Activated CD8-positive, alpha-beta T cell treated with anti-CD3 and anti-CD28 coated beads for 36 hours (primary cell): Measurements from ENCODE around the gene LAGE3. TPM values are rescaled to one million over a fixed set of nuclear protein-coding genes. Genes with fewer than 3 reads are reported as not detected.

Experiments used
- ATAC-seq: fragments of 200-7000 bp; cut with Tn5 transposase; one replicate; pipeline ENCODE4 v1.10.0; 2021; ENCODE audit warnings: mild to moderate bottlenecking, moderate library complexity
- CTCF ChIA-PET: fragments of 350-600 bp; sonication (Branson Sonifier 250); formaldehyde crosslinking; loops from one replicate; lab custom pipeline; 2021; ENCODE audit warnings: antibody characterized with exemption; lab: Charles Lee
- POLR2A ChIA-PET: fragments of 350-600 bp; sonication (Branson Sonifier 250); formaldehyde crosslinking; loops from one replicate; lab custom pipeline; 2021; ENCODE audit warnings: antibody characterized with exemption; lab: Charles Lee
- DNase-seq: peaks from one replicate; pipeline ENCODE4 v3.0.0-alpha.2; 2020
- H3K27ac Mint-ChIP-seq: one replicate; pipeline ENCODE4 v1.8.0; 2021; ENCODE audit warnings: mild to moderate bottlenecking, mixed read lengths
- H3K27me3 Mint-ChIP-seq: one replicate; pipeline ENCODE4 v1.8.0; 2021; ENCODE audit warnings: mixed read lengths
- H3K36me3 Mint-ChIP-seq: one replicate; pipeline ENCODE4 v1.8.0; 2021; ENCODE audit warnings: low read depth, mixed read lengths
- H3K4me1 Mint-ChIP-seq: one replicate; pipeline ENCODE4 v1.8.0; 2021; ENCODE audit warnings: low read depth, mixed read lengths
- H3K4me3 Mint-ChIP-seq: one replicate; pipeline ENCODE4 v1.8.0; 2021; ENCODE audit warnings: mild to moderate bottlenecking, moderate library complexity, mixed read lengths
- H3K9me3 Mint-ChIP-seq: one replicate; pipeline ENCODE4 v1.8.0; 2021; ENCODE audit warnings: mixed read lengths
- CTCF ChIP-seq: fragments of 200-600 bp; IDR thresholded peaks from one replicate; pipeline ENCODE4 v1.8.0; 2022; ENCODE audit warnings: antibody characterized with exemption, mild to moderate bottlenecking
- intact Hi-C: fragments of 100-400 bp; cut with micrococcal nuclease; formaldehyde crosslinking; loops from one replicate; pipeline ENCODE4 v1.10.0; 2022
- total RNA-seq, 2 experiments: library from RNA; stranded (reverse); gene quantifications; one replicate each; pipeline ENCODE4 v1.2.3, GENCODE V29; 2021

The LAGE3 gene
- total RNA-seq, 2 experiments from 2014 or later: 49.8 to 50.1 TPM

- CTCF ChIA-PET: interaction anchor here (1.0 to 1.4 kb wide), 2 partner anchors 10 to 25 kb away, joined by 4 read pairs; no protein-coding TSS in a partner anchor
- POLR2A ChIA-PET: interaction anchor here (1.0 kb wide), 2 partner anchors 27 to 32 kb away, joined by 3 to 5 read pairs; partner anchors contain the start of gene SLC10A3
- Mint-ChIP-seq H3K27me3 (no peaks in the 10 kb centered on the region), H3K36me3 (peaks cover 10% of the 10 kb centered on the region), H3K9me3 (no peaks in the 10 kb centered on the region), H3K4me3 (no peak overlapping the region), H3K27ac (no peak overlapping the region), H3K4me1 (peaks cover 19% of the 10 kb centered on the region)
- intact Hi-C loops: no loop called here
- TF ChIP-seq CTCF: no peak
- DNase-seq (no peak), ATAC-seq (no peak)
Observed at GRCh38 chrX:154517101-154517781, 38.2 kb upstream of the LAGE3 start.

- no peaks in the 10 kb centered on the region for H3K27me3 Mint-ChIP-seq
- no peaks in the 10 kb centered on the region for H3K9me3 Mint-ChIP-seq
- H3K27ac Mint-ChIP-seq: peak overlapping the region; percentile 92
- peaks cover 23% of the 10 kb centered on the region for H3K4me1 Mint-ChIP-seq
- no peak for TF ChIP-seq CTCF
- intact Hi-C loops: no loop called here
- ATAC-seq: no peak
- H3K36me3 Mint-ChIP-seq: peaks cover 13% of the 10 kb centered on the region
- DNase-seq: peak; percentile 12
- peak overlapping the region; percentile 82 for H3K4me3 Mint-ChIP-seq
- ChIA-PET POLR2A (interaction anchor here (1.0 to 1.7 kb wide), 3 partner anchors 17 to 32 kb away, joined by 3 to 5 read pairs (median 4); partner anchors contain the start of gene SLC10A3), CTCF (interaction anchor here (1.0 to 1.4 kb wide), 2 partner anchors 11 to 25 kb away, joined by 4 read pairs; no protein-coding TSS in a partner anchor)
Observed at GRCh38 chrX:154516656-154517100, 37.6 kb upstream of the LAGE3 start.

DNA sequence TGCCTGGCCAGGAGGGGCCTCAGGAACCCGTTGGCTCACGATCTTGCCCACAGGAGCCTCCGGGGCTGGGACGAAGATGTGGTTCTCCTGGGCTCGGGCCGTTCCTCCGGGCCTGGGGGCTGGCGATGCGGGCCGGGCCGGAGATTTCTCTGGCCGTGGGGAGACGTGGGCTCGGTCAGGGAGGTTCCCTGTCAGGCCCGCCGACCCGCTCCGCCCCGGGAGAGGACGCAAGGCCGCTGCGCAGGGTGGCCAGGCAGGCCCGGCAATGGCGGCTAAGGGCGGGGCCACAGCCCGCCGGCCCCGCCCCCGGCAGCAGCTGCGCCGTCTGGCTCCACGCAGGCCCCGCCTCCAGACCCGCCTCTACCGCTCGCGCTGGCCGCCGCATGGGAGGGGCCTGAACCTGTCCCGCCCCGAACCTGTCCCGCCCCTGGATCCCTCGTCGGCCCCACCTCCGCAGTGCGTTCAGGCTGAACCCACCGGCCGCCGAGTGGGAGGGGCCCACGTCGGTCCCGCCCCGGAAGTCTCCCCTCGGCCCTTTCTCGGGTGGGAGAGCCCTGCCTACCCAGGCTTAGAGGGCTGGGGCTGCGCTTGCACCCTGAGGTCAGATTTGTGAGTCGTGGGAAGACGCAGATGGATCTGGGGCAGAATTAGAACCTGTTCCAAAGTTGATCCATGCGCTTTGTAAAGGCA lies 37.0 kb upstream of the LAGE3 start, which contains the start of gene FAM3A:
TSS of gene FAM3A (minus strand) at position 267 of the 690 bp plus-strand sequence. CDS start 460 bp downstream, outside the sequence.
- no peak for TF ChIP-seq CTCF
- H3K27ac Mint-ChIP-seq: peak within 1 kb of the TSS; percentile 92
- peaks cover 29% of the 10 kb centered on the region for H3K4me1 Mint-ChIP-seq
- H3K36me3 Mint-ChIP-seq: peaks cover 14% of the 10 kb centered on the region
- no peaks in the 10 kb centered on the region for H3K9me3 Mint-ChIP-seq
- ChIA-PET POLR2A (interaction anchor here (1.0 to 1.7 kb wide), 5 partner anchors 16 to 31 kb away, joined by 3 to 5 read pairs (median 3); partner anchors contain the start of genes G6PD, SLC10A3 and UBL4A), CTCF (interaction anchor here (1.4 kb wide), 1 partner anchor 24 kb away, joined by 4 read pairs; no protein-coding TSS in a partner anchor)
- no peaks in the 10 kb centered on the region for H3K27me3 Mint-ChIP-seq
- peak within 1 kb of the TSS; percentile 82 for H3K4me3 Mint-ChIP-seq
- peak; percentile 93 for DNase-seq
- intact Hi-C loops: no loop called here
- ATAC-seq: peak; percentile 99

GRCh38 chrX:154515090-154515965 lies 36.2 kb upstream of the LAGE3 start:
- Mint-ChIP-seq H3K9me3 (no peaks in the 10 kb centered on the region), H3K27ac (peak overlapping the region; percentile 81), H3K27me3 (no peaks in the 10 kb centered on the region), H3K4me1 (peaks cover 33% of the 10 kb centered on the region), H3K4me3 (peak overlapping the region; percentile 82), H3K36me3 (peaks cover 18% of the 10 kb centered on the region)
- no peak for TF ChIP-seq CTCF
- POLR2A ChIA-PET: interaction anchor here (1.0 to 1.7 kb wide), 3 partner anchors 15 to 31 kb away, joined by 3 to 4 read pairs (median 3); partner anchors contain the start of genes G6PD and UBL4A
- CTCF ChIA-PET: interaction anchor here (1.4 to 2.0 kb wide), 2 partner anchors 12 to 23 kb away, joined by 4 to 7 read pairs; no protein-coding TSS in a partner anchor
- ATAC-seq (no peak), DNase-seq (peak; percentile 47)
- intact Hi-C loops: no loop called here
